Astrocyte (in vitro differentiated cells and primary cell): Measurements from ENCODE around the gene INTS4. TPM values are rescaled to one million over a fixed set of nuclear protein-coding genes. Genes with fewer than 3 reads are reported as not detected.

Source experiments
- DNase-seq: peaks from one replicate; pipeline ENCODE4 v3.0.0-alpha.2; 2010; ENCODE audit warnings: low read depth
- FAIRE-seq: peaks from 2 replicates; lab custom pipeline; 2011; peaks lifted over from hg19 to GRCh38; lab: Jason Lieb, UNC
- H2AFZ ChIP-seq: 2 replicates; pipeline ENCODE4 v1.6.0; 2012; ENCODE audit warnings: low read depth, low read length, inconsistent platforms
- H3K27ac ChIP-seq: 2 replicates; pipeline ENCODE4 v1.5.1; 2011; ENCODE audit warnings: low read depth, low read length, inconsistent platforms
- H3K27me3 ChIP-seq: 2 replicates; pipeline ENCODE4 v1.6.0; 2011; ENCODE audit warnings: low read length, inconsistent platforms; ENCODE audit not compliant: insufficient read depth
- H3K36me3 ChIP-seq: 2 replicates; pipeline ENCODE4 v1.5.1; 2011; ENCODE audit warnings: low read length, inconsistent platforms; ENCODE audit not compliant: insufficient read depth
- H3K4me1 ChIP-seq: 2 replicates; pipeline ENCODE4 v1.5.1; 2011; ENCODE audit warnings: low read length, inconsistent platforms; ENCODE audit not compliant: insufficient read depth
- H3K4me2 ChIP-seq: 2 replicates; pipeline ENCODE4 v1.6.0; 2012; ENCODE audit warnings: low read length, inconsistent platforms
- H3K4me3 ChIP-seq: 2 replicates; pipeline ENCODE4 v1.5.1; 2011; ENCODE audit warnings: low read depth, mild to moderate bottlenecking, low read length, inconsistent platforms; ENCODE audit not compliant: insufficient read depth
- H3K79me2 ChIP-seq: 2 replicates; pipeline ENCODE4 v1.6.0; 2012; ENCODE audit warnings: mild to moderate bottlenecking, low read length, inconsistent platforms; ENCODE audit not compliant: insufficient read depth
- H3K9ac ChIP-seq: 2 replicates; pipeline ENCODE4 v1.6.0; 2012; ENCODE audit warnings: mild to moderate bottlenecking, low read length, inconsistent platforms
- H3K9me3 ChIP-seq: 2 replicates; pipeline ENCODE4 v1.5.1; 2012; ENCODE audit warnings: low read depth, mild to moderate bottlenecking, low read length, inconsistent platforms; ENCODE audit not compliant: insufficient read depth
- H4K20me1 ChIP-seq: 2 replicates; pipeline ENCODE4 v1.6.0; 2012; ENCODE audit warnings: low read length, inconsistent platforms; ENCODE audit not compliant: insufficient read depth
- H3K27ac Mint-ChIP-seq: one replicate; pipeline ENCODE4 v1.8.0; 2021; ENCODE audit warnings: mild to moderate bottlenecking, mixed read lengths; ENCODE audit not compliant: unreplicated experiment
- H3K27me3 Mint-ChIP-seq: one replicate; pipeline ENCODE4 v1.8.0; 2021; ENCODE audit warnings: low read depth, mixed read lengths; ENCODE audit not compliant: unreplicated experiment
- H3K36me3 Mint-ChIP-seq: one replicate; pipeline ENCODE4 v1.8.0; 2021; ENCODE audit warnings: low read depth, mixed read lengths; ENCODE audit not compliant: unreplicated experiment
- H3K4me1 Mint-ChIP-seq: one replicate; pipeline ENCODE4 v1.8.0; 2021; ENCODE audit warnings: low read depth, mixed read lengths; ENCODE audit not compliant: unreplicated experiment
- H3K4me3 Mint-ChIP-seq: one replicate; pipeline ENCODE4 v1.8.0; 2021; ENCODE audit warnings: mild to moderate bottlenecking, moderate library complexity, mixed read lengths; ENCODE audit not compliant: unreplicated experiment
- H3K9me3 Mint-ChIP-seq: one replicate; pipeline ENCODE4 v1.8.0; 2021; ENCODE audit warnings: mild to moderate bottlenecking, mixed read lengths; ENCODE audit not compliant: unreplicated experiment
- EZH2 ChIP-seq: IDR thresholded peaks from 2 replicates; pipeline ENCODE4 v1.6.1; 2012; ENCODE audit warnings: mild to moderate bottlenecking, low read length, inconsistent platforms; ENCODE audit not compliant: insufficient read depth
- total RNA-seq: library from RNA; stranded (reverse); gene quantifications from 2 replicates; pipeline ENCODE4 v1.2.1, GENCODE V29; 2021
- TF ChIP-seq, protein P1 (sequence below): IDR thresholded peaks from 2 replicates; pipeline ENCODE4 v1.5.1; 2011; ENCODE audit warnings: low read depth, mild to moderate bottlenecking, inconsistent platforms, low read length, moderate library complexity; ENCODE audit not compliant: insufficient read depth

Gene INTS4
- total RNA-seq, 1 donor from 2014 or later, result 35.0 TPM

DNA sequence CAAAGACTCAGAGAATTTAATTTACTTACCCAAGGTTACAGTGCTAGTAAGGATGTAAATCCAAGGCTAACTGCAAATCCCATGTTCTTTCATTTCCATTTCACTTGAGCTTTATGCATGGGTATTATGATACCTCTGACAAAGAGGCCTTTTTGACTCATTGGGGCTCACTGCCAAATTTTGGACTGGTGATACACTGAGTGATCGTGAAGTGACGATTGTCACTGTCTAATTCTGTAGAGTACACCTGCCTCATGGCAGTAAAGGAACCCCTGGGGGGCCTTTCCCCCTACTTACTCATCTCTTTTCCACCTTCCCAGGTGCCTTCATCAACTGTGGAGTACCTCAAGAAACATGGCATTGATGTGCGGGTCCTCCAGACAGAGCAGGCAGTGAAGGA lies 122.6 kb downstream of the INTS4 start:
- no peak overlapping the region for H3K27ac Mint-ChIP-seq
- Histone ChIP-seq H3K9ac (no peak overlapping the region), H3K4me3 (no peak overlapping the region), H3K27me3 (no peaks in the 10 kb centered on the region), H4K20me1 (no peaks in the 10 kb centered on the region), H3K4me2 (no peak overlapping the region), H3K4me1 (no peaks in the 10 kb centered on the region), H3K27ac (no peak overlapping the region), H3K79me2 (no peaks in the 10 kb centered on the region), H3K9me3 (no peaks in the 10 kb centered on the region), H3K36me3 (peaks cover 6% of the 10 kb centered on the region), H2AFZ (no peak overlapping the region)
- no peak overlapping the region for H3K4me3 Mint-ChIP-seq
- no peaks in the 10 kb centered on the region for H3K4me1 Mint-ChIP-seq
- FAIRE-seq (no peak), DNase-seq (no peak)
- H3K9me3 Mint-ChIP-seq, result no peaks in the 10 kb centered on the region
- H3K36me3 Mint-ChIP-seq, result peaks cover 15% of the 10 kb centered on the region
- H3K27me3 Mint-ChIP-seq, result no peaks in the 10 kb centered on the region
- TF ChIP-seq EZH2, result no peak
- TF ChIP-seq, protein P1, sequence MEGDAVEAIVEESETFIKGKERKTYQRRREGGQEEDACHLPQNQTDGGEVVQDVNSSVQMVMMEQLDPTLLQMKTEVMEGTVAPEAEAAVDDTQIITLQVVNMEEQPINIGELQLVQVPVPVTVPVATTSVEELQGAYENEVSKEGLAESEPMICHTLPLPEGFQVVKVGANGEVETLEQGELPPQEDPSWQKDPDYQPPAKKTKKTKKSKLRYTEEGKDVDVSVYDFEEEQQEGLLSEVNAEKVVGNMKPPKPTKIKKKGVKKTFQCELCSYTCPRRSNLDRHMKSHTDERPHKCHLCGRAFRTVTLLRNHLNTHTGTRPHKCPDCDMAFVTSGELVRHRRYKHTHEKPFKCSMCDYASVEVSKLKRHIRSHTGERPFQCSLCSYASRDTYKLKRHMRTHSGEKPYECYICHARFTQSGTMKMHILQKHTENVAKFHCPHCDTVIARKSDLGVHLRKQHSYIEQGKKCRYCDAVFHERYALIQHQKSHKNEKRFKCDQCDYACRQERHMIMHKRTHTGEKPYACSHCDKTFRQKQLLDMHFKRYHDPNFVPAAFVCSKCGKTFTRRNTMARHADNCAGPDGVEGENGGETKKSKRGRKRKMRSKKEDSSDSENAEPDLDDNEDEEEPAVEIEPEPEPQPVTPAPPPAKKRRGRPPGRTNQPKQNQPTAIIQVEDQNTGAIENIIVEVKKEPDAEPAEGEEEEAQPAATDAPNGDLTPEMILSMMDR, result no peak

DNA sequence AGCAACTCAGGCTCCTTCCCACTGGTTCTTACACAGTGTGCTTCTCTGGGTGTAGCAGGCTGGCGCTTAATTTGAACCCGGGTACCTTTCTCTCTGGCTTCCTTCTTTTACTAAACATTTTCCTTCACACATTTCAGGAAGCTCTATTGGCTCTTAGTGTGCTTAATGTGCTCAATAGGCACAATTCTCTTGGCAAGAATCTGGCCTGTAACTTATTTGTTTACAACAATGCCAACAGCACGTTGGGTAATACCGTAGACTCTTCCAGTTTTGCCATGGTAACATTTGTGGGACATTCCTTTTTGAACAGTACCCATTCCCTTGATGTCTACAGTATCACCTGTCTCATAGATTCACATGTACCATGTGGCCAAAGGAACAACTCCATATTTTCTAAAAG lies 125.7 kb downstream of the INTS4 start:
- Mint-ChIP-seq H3K4me1 (peaks cover 9% of the 10 kb centered on the region), H3K4me3 (no peak overlapping the region), H3K27ac (no peak overlapping the region), H3K36me3 (peaks cover 8% of the 10 kb centered on the region), H3K27me3 (no peaks in the 10 kb centered on the region), H3K9me3 (no peaks in the 10 kb centered on the region)
- Histone ChIP-seq H3K9ac (no peak overlapping the region), H3K4me1 (peaks cover 5% of the 10 kb centered on the region), H3K27me3 (no peaks in the 10 kb centered on the region), H4K20me1 (no peaks in the 10 kb centered on the region), H3K27ac (no peak overlapping the region), H3K9me3 (no peaks in the 10 kb centered on the region), H2AFZ (no peak overlapping the region), H3K79me2 (no peaks in the 10 kb centered on the region), H3K4me3 (no peak overlapping the region), H3K36me3 (peaks cover 6% of the 10 kb centered on the region), H3K4me2 (no peak overlapping the region)
- FAIRE-seq (no peak), DNase-seq (no peak)
- TF ChIP-seq, protein P1, result no peak
- TF ChIP-seq EZH2, result no peak

DNA sequence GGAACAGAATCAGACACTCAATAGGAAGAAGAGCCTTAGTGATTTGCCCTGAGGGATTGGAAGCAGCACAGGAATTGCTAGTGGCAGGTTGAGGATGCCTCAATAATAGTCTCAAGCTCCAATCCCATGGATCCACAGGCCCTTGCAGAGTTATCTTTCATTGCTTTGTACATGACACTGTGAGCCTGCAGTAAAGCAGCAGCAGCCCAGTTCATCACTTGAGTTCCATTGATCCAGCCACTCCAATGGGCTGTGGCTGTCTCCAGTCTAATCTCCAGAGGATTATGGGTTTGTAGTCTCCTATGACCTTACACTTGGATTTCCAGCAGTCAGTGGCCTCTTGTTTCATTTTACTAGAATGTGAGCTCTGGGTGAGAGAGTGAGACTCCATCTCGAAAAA lies 128.1 kb downstream of the INTS4 start:
- Histone ChIP-seq H3K4me1 (peaks cover 5% of the 10 kb centered on the region), H3K36me3 (peaks cover 6% of the 10 kb centered on the region), H3K27me3 (no peaks in the 10 kb centered on the region), H3K9me3 (no peaks in the 10 kb centered on the region), H3K4me2 (peak overlapping the region; percentile 1), H3K27ac (no peak overlapping the region), H4K20me1 (no peaks in the 10 kb centered on the region), H3K79me2 (no peaks in the 10 kb centered on the region), H3K9ac (no peak overlapping the region), H3K4me3 (no peak overlapping the region), H2AFZ (no peak overlapping the region)
- FAIRE-seq, result no peak
- Mint-ChIP-seq H3K36me3 (peaks cover 8% of the 10 kb centered on the region), H3K4me1 (peaks cover 9% of the 10 kb centered on the region), H3K27ac (no peak overlapping the region), H3K27me3 (no peaks in the 10 kb centered on the region), H3K4me3 (no peak overlapping the region), H3K9me3 (no peaks in the 10 kb centered on the region)
- no peak for DNase-seq
- TF ChIP-seq, protein P1, result no peak
- no peak for TF ChIP-seq EZH2
